ENCODE measurements around the gene PNPLA7.
A peak's percentile ranks its signal among the peaks of the same experiment; 100 is the strongest.
"Not testable (repeated sequence)": the region's sequence is repeated elsewhere in the genome, so short reads cannot be mapped to it uniquely, and the experiment has no call there.

The PNPLA7 gene

DNA sequence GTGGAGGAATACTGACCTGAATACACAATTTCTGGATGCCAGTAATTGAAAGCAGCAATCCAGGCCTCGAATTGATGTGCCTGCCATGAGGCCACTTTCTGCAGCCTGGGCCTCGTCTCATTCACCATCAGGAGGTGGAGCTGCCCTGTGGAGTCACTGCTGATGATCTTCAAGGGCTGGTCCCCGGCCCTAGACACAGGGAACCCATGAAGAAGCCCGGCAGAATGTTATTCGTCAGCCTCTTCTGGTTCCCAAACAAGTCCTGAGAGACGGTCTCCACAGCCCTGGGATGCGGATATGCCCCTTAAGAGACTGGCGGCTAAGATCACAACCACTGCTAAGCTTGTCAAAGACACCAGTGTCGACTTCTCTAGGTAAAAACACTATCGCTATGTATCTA, 24.0 kb upstream of the PNPLA7 start:
- DNase-seq, result no peak

DNA sequence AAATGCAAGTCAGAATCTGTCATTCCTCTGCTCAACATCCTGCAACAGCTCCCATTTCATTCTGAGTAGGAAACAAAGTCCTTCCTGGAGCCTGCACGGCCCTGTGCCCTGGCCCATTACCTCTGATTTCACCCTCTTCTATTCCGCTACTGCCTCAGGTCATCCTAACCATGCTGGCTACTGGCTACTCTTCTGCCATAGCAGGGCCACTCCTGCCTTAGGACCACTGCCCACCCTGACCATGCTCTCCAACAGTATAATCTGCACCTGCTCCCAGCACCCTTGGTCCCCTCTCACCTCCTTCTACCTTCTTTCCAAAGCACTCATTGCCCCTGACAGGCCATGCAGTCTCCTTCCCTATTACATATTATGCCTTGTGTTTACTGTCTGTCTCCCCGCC, 20.4 kb upstream of the PNPLA7 start:
- DNase-seq, result no peak

DNA sequence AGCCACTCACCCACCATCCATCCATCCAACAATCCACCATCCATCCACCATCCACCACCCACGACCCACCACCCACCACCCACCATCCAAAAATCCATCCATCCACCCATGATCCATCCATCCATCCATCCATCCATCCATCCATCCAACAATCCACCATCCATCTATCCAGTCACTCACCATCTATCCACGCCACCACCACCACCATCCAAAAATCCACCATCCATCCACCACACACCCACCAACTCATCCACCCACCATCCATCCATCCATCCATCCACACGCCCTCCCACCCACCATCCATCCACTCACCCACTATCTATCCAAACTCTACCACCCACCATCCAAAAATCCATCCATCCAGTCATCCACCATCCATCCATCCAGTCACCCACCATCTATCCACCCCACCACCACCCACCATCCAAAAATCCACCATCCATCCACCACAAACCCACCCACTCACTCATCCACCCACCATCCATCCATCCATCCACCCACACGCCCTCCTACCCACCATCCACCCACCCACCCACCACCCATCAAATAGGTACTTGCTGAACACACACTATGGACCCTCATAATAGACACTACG, 19.5 kb upstream of the PNPLA7 start:
- DNase-seq, result no peak

- not testable (repeated sequence) for DNase-seq
Measured at GRCh38 chr9:137568445-137568844, 18.2 kb upstream of the PNPLA7 start.

GRCh38 chr9:137564817-137565411, 14.7 kb upstream of the PNPLA7 start:
- DNase-seq, result no peak

GRCh38 chr9:137564134-137564533, 13.9 kb upstream of the PNPLA7 start:
- DNase-seq, result no peak

- no peak for DNase-seq
Measured at GRCh38 chr9:137558127-137558526, 7.9 kb upstream of the PNPLA7 start.

- DNase-seq, result no peak
Measured at GRCh38 chr9:137556069-137556838, 6.1 kb upstream of the PNPLA7 start.

DNA sequence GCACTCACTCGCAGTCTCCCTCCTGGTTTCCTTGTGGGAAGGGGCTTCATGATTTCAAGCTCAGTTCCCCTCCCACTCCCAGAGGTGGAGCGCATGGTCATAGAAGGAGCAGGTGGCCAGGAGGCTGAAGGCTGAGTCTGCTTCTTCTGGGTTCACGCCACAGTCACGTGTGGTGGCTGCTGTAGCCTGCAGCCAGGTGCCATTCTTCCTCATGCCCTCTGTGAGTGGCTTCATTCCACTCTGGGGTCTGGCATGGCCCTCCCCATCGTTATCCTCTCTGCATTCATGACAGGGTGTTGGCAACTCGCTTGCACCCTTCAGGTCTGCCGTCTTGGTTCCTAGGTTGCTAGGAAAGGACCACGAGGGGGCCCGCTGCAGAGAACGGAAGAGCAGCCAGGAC, 5.0 kb upstream of the PNPLA7 start:
- no peak for DNase-seq

DNA sequence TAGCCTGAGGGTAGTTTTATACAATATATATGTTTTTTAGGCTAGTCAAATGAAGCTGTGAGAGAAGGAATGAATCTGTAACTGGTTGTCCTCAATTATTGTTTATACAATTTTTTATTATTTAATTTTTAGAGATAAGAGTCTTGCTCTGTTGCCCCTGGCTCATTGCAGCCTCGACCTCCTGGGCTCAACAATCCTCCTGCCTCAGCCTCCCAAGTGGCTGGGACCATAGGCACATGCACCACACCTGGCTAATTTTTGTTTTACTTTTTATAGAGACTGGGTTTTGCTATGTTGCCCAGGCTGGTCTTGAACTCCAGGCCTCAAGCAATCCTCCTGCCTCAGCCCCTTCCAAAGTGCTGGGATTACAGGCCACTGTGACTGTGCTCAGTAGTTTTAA, 4.1 kb upstream of the PNPLA7 start:
- DNase-seq, result no peak

- not testable (repeated sequence) for DNase-seq
Measured at GRCh38 chr9:137553654-137554053, 3.5 kb upstream of the PNPLA7 start.

DNA sequence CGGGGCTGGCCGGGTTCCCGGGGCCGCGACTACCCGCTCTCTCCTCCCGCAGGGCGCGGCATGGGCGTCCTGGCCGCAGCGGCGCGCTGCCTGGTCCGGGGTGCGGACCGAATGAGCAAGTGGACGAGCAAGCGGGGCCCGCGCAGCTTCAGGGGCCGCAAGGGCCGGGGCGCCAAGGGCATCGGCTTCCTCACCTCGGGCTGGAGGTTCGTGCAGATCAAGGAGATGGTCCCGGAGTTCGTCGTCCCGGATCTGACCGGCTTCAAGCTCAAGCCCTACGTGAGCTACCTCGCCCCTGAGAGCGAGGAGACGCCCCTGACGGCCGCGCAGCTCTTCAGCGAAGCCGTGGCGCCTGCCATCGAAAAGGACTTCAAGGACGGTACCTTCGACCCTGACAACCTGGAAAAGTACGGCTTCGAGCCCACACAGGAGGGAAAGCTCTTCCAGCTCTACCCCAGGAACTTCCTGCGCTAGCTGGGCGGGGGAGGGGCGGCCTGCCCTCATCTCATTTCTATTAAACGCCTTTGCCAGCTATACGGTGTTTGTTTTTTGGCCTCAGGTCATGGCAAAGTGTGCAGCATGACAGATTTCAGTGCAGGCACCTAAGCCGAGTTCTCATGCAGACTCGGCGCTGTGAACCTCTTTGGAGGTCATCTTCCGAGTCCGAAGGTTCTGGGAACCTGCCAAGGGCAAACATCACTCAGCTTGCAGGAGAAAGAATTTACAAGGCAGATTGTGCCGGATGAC, 2.0 kb upstream of the PNPLA7 start:
- DNase-seq, result no peak

GRCh38 chr9:137551264-137552021, 1.2 kb upstream of the PNPLA7 start, which contains the start of gene MRPL41:
Gene MRPL41 (plus strand): TSS chr9:137551879. CDS start chr9:137552082, 203 bp downstream.
- DNase-seq, result peak; percentile 89

DNA sequence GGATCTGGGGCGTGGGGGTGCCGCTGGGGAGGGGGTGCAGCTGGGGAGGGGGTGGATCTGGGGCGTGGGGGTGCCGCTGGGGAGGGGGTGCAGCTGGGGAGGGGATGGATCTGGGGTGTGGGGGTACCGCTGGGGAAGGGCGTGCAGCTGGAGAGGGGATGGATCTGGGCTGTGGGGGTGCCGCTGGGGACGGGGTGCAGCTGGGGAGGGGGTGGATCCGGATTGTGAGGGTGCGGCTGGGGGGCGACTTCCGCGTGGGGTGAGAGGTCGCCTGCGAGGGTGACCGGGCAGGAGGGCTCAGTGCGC, 709 bp upstream of the PNPLA7 start:
- DNase-seq, result not testable (repeated sequence)

DNA sequence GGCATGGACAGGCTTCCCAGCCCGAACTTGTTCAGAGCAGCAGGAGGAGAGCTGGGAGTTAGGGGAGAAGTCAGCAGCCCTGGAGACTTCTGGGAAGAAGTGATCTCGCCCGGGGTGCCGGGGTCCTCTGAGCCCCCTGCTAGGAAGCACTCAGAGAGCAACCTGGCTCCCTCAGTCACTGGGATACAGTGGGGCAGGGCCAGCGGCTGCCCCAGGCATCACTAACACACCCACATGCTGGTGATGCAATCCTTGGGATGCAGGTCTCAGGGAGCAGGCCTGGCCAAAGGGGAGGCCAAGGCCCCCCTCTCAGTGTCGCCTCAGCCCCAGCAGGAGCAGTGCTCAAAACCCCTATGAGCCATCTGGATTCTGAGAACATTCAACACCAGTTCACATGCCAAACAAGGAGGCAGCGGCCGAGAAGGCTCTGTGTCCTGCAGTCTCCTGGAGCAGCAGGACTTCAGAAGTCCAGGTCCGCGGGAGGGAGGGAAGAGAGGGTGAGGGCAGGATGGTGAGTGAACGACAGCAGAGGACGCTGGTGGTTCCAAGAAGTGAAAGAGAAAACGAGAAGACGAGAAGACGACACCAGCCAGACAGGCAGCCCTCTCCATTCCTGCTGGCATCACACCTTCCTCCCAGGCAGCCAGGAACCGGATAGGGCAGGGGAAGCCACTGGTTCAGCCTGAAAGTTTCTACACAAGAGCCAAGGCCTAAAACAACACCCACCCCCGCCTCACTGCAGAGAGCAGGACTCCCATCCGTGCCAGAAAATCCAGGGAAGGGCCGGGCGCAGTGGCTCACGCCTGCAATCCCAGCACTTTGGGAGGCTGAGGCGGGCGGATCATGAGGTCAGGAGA, 2.3 kb downstream of the PNPLA7 start:
- no peak for DNase-seq

DNA sequence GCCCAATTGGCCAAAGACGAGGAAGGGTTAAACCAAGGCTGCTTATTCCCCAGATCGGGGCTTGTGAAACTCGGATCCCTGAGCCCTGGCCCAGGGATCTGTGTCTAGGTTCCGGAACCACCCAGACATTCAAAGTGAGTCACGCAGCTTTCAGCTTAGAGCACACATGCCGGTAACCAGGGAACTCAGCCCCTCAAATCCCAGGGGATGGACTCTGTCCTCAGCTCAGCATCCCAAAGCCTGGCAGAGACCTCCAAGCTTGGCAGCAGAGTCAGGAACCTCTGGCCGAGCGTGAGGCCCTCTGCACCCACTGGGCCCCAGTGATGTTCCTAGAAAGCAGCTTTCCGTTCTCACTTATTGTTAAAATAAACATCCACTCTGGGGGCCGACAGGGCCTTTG, 5.1 kb downstream of the PNPLA7 start:
- peak; percentile 37 for DNase-seq

- no peak for DNase-seq
Measured at GRCh38 chr9:137544176-137544760, 5.9 kb downstream of the PNPLA7 start.

DNA sequence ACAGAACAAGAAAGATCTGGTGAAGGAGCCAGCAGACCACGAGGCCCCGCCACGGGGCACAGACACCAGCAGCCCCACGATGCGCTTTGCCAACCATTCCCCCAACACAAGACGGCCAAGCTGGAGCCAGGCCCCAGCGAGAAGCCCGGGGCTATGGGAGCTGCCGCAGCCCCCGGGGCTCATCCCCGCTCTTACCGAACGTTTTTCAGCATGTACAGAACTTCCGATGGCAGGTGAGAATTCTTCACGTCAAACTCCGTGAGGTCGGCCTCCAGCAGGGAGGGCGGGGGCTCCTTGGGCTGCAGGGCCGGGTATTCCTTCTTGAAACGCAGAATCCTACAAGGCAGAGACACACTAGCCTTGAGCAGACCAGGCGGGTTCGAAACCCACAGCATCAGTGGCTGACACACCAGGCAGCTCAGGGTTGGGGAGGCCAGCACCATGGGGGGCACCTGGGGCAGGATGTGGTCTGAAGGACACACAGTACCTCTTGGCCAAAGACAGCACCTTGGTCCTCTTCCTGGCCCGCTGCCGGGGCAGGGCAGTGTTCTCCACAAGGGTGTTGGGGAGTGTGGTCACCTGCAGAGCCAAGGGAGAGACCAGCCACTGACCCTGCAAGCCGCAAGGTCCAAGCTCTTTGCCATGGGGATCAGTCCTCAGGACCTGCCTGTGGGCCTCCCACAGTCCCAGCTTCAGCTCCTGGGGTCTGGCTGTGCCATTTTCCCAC, 6.8 kb downstream of the PNPLA7 start:
- DNase-seq, result no peak

DNA sequence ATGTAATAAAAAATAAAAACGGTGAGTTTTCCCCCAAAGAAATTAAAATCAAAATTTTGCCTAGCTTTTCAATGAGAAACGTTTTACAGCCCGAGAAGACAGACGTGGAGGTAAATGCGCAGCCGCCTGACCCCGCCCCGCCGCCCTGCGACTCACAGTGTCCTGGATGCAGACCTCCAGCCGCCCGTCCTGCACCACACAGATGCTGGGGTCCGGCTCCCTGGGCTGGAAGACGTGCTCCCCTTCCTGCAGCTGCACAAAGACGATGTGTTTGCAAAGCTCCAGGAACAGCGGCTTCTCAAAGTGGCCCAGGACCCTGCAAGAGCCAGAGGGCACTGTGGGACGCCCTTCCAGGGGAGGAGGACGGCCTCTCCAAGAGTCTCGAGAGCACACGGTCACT, 7.7 kb downstream of the PNPLA7 start:
- DNase-seq, result no peak

DNA sequence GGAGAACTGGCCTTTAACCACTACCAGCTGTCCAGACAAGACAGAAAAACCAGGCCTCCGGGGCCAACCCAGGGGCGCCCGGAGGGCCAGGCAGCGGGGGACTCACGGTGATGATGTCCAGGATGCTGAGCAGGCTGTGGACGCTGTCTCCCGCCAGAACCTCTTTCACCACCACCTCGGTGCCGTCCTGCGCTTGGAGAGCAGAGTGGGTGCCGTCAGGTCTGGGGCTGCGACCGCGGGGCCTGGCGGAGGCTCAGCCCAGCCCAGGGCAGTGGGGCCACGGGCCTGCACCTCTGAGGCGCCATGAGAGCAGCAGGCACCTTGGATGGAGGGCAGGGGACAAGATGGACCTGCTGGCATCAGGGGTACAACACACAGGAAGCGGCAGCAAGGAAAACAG, 9.7 kb downstream of the PNPLA7 start:
- no peak for DNase-seq

DNA sequence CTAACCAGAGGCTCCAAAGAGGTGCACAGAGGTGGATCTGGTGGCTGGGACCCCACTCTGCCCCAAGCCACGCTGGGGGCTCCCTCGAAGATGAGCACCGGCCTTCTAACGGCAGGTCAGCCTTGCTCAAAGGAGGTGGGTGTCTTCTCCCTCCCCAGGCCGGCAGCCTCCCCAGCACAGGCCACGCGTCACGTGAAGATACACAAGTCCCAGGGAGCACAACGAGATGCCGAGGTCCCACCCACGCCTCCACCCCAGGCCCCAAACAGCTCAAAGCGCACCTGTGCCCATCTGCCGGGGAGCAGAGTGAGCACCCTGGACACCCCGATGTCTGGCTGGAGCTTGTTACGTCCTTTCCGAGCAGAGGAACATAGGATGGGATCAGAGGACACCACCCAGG, 12.1 kb downstream of the PNPLA7 start:
- DNase-seq, result no peak
